ENCODE results near the gene POLR3H. TPM values are rescaled to one million over a fixed set of nuclear protein-coding genes. Genes with fewer than 3 reads are reported as not detected.

The POLR3H gene
- total RNA-seq, 1 experiment from 2014 or later: 92.1 TPM

DNA sequence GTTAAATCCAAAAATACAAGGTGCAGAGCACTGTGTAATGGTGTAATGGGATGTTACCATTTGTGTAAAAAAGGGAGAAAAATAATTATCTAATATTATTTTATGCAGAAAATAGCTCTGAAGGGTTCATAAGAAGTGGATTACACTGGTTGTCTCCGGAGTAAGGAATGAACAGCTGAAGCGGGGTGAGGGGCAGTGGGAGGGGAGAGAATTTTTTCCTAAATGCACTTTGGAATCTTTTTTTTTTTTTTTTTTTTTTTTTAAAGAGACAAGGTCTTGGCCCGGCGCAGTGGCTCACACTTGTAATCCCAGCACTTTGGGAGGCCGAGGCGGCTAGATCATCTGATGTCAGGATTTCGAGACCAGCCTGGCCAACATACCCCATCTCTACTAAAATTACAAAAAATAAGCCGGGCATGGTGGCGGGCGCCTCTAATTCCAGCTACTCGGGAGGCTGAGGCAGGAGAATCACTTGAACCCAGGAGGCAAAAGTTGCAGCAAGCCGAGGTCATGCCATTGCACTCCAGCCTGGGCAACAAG lies 6.8 kb upstream of the POLR3H start:
- no peak for DNase-seq (ENCODE audit: low spot score)
- TF ChIP-seq EZH2 (IDR thresholded peaks at IDR 0.05; ENCODE audit: borderline replicate concordance, low read depth, low read length, poor library complexity, severe bottlenecking): no peak
- TF ChIP-seq, protein P1, sequence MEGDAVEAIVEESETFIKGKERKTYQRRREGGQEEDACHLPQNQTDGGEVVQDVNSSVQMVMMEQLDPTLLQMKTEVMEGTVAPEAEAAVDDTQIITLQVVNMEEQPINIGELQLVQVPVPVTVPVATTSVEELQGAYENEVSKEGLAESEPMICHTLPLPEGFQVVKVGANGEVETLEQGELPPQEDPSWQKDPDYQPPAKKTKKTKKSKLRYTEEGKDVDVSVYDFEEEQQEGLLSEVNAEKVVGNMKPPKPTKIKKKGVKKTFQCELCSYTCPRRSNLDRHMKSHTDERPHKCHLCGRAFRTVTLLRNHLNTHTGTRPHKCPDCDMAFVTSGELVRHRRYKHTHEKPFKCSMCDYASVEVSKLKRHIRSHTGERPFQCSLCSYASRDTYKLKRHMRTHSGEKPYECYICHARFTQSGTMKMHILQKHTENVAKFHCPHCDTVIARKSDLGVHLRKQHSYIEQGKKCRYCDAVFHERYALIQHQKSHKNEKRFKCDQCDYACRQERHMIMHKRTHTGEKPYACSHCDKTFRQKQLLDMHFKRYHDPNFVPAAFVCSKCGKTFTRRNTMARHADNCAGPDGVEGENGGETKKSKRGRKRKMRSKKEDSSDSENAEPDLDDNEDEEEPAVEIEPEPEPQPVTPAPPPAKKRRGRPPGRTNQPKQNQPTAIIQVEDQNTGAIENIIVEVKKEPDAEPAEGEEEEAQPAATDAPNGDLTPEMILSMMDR (conservative IDR thresholded peaks at IDR 0.05; ENCODE audit: low read depth, low read length): no peak
- H3K4me3 ChIP-seq (ENCODE audit: low read depth, low read length, poor library complexity, severe bottlenecking): no peak overlapping the region
- no TSS peak for BruUV-seq (replicated peaks)
- CTCF ChIA-PET: interaction anchor here (0.6 kb wide), 1 partner anchor 598 kb away, joined by 14 read pairs; no protein-coding TSS in a partner anchor
- POLR2A ChIA-PET (ENCODE audit: low non-redundant PET): no interaction called here
- no peak overlapping the region for H3K27ac ChIP-seq (ENCODE audit: low read depth, low read length, poor library complexity, severe bottlenecking)
- no peaks in the 10 kb centered on the region for H3K4me1 ChIP-seq (ENCODE audit: insufficient read depth, low read length, poor library complexity, severe bottlenecking)
- H3K27me3 ChIP-seq (replicated peaks; ENCODE audit: insufficient read depth, low read depth, low read length, poor library complexity): no peaks in the 10 kb centered on the region
- H3K9me3 ChIP-seq (ENCODE audit: low read depth, low read length, poor library complexity, severe bottlenecking): no peaks in the 10 kb centered on the region
- intact Hi-C loops (cut with micrococcal nuclease; ENCODE audit: unreplicated experiment): no loop called here
- no peaks in the 10 kb centered on the region for H3K36me3 ChIP-seq (ENCODE audit: insufficient read depth, low read length, poor library complexity, severe bottlenecking)

DNA sequence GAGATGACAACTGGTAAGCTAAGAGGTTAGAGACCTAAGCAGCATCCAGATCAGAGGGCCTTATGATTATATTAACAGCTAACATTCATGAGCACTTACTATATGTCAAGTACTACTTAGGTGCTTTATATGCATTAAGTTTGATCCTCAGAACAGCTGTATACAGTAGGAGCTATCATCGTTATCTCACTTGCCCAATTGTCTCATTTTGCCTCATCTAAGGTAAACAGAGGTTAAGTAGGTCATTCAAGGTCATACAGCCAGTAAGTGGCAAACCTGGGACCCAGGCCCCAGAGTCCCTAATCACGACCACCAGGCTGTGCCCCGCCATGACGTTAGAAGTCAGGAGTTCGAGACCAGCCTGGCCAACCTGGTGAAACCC lies 4.6 kb upstream of the POLR3H start:
- ChIA-PET POLR2A (ENCODE audit: low non-redundant PET) (no interaction called here), CTCF (interaction anchor here (0.6 kb wide), 1 partner anchor 79 kb away, joined by 5 read pairs; no protein-coding TSS in a partner anchor)
- H3K27me3 ChIP-seq (replicated peaks; ENCODE audit: insufficient read depth, low read depth, low read length, poor library complexity): no peaks in the 10 kb centered on the region
- TF ChIP-seq EZH2 (IDR thresholded peaks at IDR 0.05; ENCODE audit: borderline replicate concordance, low read depth, low read length, poor library complexity, severe bottlenecking): no peak
- TF ChIP-seq, protein P1 (conservative IDR thresholded peaks at IDR 0.05; ENCODE audit: low read depth, low read length): no peak
- no peaks in the 10 kb centered on the region for H3K36me3 ChIP-seq (ENCODE audit: insufficient read depth, low read length, poor library complexity, severe bottlenecking)
- DNase-seq (ENCODE audit: low spot score): no peak
- H3K9me3 ChIP-seq (ENCODE audit: low read depth, low read length, poor library complexity, severe bottlenecking): no peaks in the 10 kb centered on the region
- intact Hi-C loops (cut with micrococcal nuclease; ENCODE audit: unreplicated experiment): no loop called here
- BruUV-seq (replicated peaks): no TSS peak
- no peak overlapping the region for H3K27ac ChIP-seq (ENCODE audit: low read depth, low read length, poor library complexity, severe bottlenecking)
- no peak overlapping the region for H3K4me3 ChIP-seq (ENCODE audit: low read depth, low read length, poor library complexity, severe bottlenecking)
- peaks cover 8% of the 10 kb centered on the region for H3K4me1 ChIP-seq (ENCODE audit: insufficient read depth, low read length, poor library complexity, severe bottlenecking)

DNA sequence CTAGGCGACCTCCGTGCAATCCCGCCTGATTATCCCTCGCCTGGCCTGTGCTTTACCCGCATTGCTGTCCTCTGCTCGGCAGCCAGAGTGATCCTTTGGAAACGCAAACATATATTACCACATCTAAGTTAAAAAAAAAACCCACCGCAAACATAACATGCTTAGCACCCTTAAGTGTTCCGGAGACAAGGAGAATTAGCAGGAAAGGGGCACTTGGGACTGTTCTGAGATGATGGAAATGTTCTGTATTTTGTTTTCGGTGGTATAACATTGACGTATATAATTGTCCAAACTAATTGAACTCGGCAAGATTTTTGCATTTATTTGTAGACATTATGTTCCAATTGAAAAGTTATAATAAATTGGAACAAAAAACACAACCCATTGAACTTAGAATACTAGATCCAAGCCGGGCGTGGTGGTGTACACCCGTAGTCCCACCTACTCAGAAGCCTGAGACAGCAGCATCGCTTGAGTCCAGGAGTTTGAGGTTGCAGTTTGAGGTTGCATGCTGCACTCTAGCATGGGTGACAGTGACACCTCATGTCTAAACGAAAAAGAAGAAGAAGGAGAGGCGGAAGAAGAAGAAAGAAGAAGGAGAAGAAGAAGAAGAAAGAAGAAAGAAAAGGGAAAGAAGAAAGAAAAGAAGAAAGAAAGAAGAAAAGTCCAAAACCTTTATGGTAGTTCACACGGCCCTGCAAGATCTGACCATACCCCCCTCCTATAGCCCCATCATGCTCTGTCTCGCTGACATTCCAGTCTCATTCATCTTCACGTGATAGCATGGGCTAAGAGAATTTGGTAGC lies 604 bp upstream of the POLR3H start:
- no peak for TF ChIP-seq EZH2 (IDR thresholded peaks at IDR 0.05; ENCODE audit: borderline replicate concordance, low read depth, low read length, poor library complexity, severe bottlenecking)
- TF ChIP-seq, protein P1 (conservative IDR thresholded peaks at IDR 0.05; ENCODE audit: low read depth, low read length): no peak
- BruUV-seq (replicated peaks): no TSS peak
- no peaks in the 10 kb centered on the region for H3K27me3 ChIP-seq (replicated peaks; ENCODE audit: insufficient read depth, low read depth, low read length, poor library complexity)
- H3K9me3 ChIP-seq (ENCODE audit: low read depth, low read length, poor library complexity, severe bottlenecking): no peaks in the 10 kb centered on the region
- peak overlapping the region; percentile 98 for H3K4me3 ChIP-seq (ENCODE audit: low read depth, low read length, poor library complexity, severe bottlenecking)
- intact Hi-C loops (cut with micrococcal nuclease; ENCODE audit: unreplicated experiment): loop anchor here (5.0 kb wide), 1 partner anchor 52 kb away; no protein-coding TSS in a partner anchor
- ChIA-PET POLR2A (ENCODE audit: low non-redundant PET) (no interaction called here), CTCF (no interaction called here)
- H3K27ac ChIP-seq (ENCODE audit: low read depth, low read length, poor library complexity, severe bottlenecking): peak overlapping the region; percentile 57
- DNase-seq (ENCODE audit: low spot score): no peak
- H3K4me1 ChIP-seq (ENCODE audit: insufficient read depth, low read length, poor library complexity, severe bottlenecking): peaks cover 8% of the 10 kb centered on the region
- H3K36me3 ChIP-seq (ENCODE audit: insufficient read depth, low read length, poor library complexity, severe bottlenecking): peaks cover 8% of the 10 kb centered on the region

Measured in A673 (cell line).